HEK293 (cell line): Measurements from ENCODE around the gene GPATCH4.

ENCODE experiments used
- ATF2 ChIP-seq: fragments of 450-650 bp; formaldehyde crosslinking; IDR thresholded peaks from 2 replicates; pipeline ENCODE4 v1.5.1; 2016; ENCODE audit warnings: missing biosample characterization, missing genetic modification characterization, low read depth
- CTCF ChIP-seq: fragments of 450-650 bp; formaldehyde crosslinking; IDR thresholded peaks from 2 replicates; pipeline ENCODE4 v1.5.1; 2016; ENCODE audit warnings: missing biosample characterization, missing genetic modification characterization
- HOXA7 ChIP-seq: sonication (generic); formaldehyde crosslinking; IDR thresholded peaks from 2 replicates; pipeline ENCODE4 v1.8.1; 2022; ENCODE audit warnings: missing genetic modification reagents, borderline replicate concordance
- TCF7L2 ChIP-seq: IDR thresholded peaks from 2 replicates; pipeline ENCODE4 v1.6.1; 2011; ENCODE audit warnings: low read depth, mild to moderate bottlenecking, inconsistent platforms, low read length, moderate library complexity, borderline replicate concordance
- ZFP41 ChIP-seq: fragments of 450-650 bp; formaldehyde crosslinking; IDR thresholded peaks from 2 replicates; pipeline ENCODE4 v1.5.1; 2016; ENCODE audit warnings: missing biosample characterization, missing genetic modification characterization, borderline replicate concordance
- ZNF174 ChIP-seq: fragments of 450-650 bp; formaldehyde crosslinking; IDR thresholded peaks from 2 replicates; pipeline ENCODE4 v1.5.0; 2017; ENCODE audit warnings: missing biosample characterization, mild to moderate bottlenecking, missing genetic modification characterization
- ZNF768 ChIP-seq: fragments of 450-650 bp; formaldehyde crosslinking; IDR thresholded peaks from 2 replicates; pipeline ENCODE4 v1.5.1; 2018; ENCODE audit warnings: missing biosample characterization, mild to moderate bottlenecking, missing genetic modification characterization

- TF ChIP-seq ZFP41 (tag by site-specific recombination), result no peak
- TF ChIP-seq ATF2 (tag by site-specific recombination), result no peak
- TF ChIP-seq HOXA7 (CRISPR knock-in tag), result no peak
- TF ChIP-seq CTCF (tag by site-specific recombination), result no peak
- TF ChIP-seq ZNF174 (tag by site-specific recombination), result no peak
- no peak for TF ChIP-seq ZNF768 (tag by site-specific recombination)
- no peak for TF ChIP-seq TCF7L2
These were observed 14.7 kb upstream of the GPATCH4 start for GRCh38 chr1:156615946-156616345.
